HEK293 (cell line): ENCODE data around the gene SMIM13.

Source experiments
- CTCF ChIA-PET: fragments of 350-600 bp; formaldehyde crosslinking; extraction: SDS; loops from one replicate; lab custom pipeline; 2021; ENCODE audit warnings: antibody characterized with exemption; lab: Yijun Ruan, JAX
- POLR2A ChIA-PET: fragments of 300-600 bp; formaldehyde crosslinking; extraction: SDS; loops from one replicate; lab custom pipeline; 2020; ENCODE audit warnings: antibody characterized with exemption, inconsistent platforms; lab: Yijun Ruan, JAX
- H3K27ac ChIP-seq: fragments of 200-500 bp; sonication (Bioruptor generic); 2 replicates; pipeline ENCODE4 v1.5.1; 2014; ENCODE audit warnings: low read depth, low read length, control low read depth, inconsistent platforms; ENCODE audit errors: extremely low read depth
- H3K36me3 ChIP-seq, 2 experiments: fragments of 200-500 bp in 1 of 2; sonication (Bioruptor generic) in 1 of 2; 1 replicate in 1 of 2; 2 replicates in 1 of 2; pipeline ENCODE4 v1.5.1; 2014 to 2017; ENCODE audit warnings: inconsistent platforms in 2 of 2, low read length in 2 of 2; ENCODE audit not compliant: control insufficient read depth in 2 of 2, insufficient read depth in 1 of 2
- H3K4me1 ChIP-seq: fragments of 200-500 bp; sonication (Bioruptor generic); 2 replicates; pipeline ENCODE4 v1.5.1; 2014; ENCODE audit warnings: mild to moderate bottlenecking, low read length, inconsistent platforms; ENCODE audit not compliant: control insufficient read depth, insufficient read depth
- H3K4me3 ChIP-seq: 2 replicates; pipeline ENCODE4 v1.5.1; 2011; ENCODE audit warnings: low read depth, mild to moderate bottlenecking, control low read depth, low read length, moderate library complexity
- H3K9me3 ChIP-seq: fragments of 200-500 bp; sonication (Bioruptor generic); 2 replicates; pipeline ENCODE4 v1.5.1; 2014; ENCODE audit warnings: low read depth, low read length, inconsistent platforms; ENCODE audit not compliant: control insufficient read depth, insufficient read depth
- GFI1B ChIP-seq: fragments of 450-650 bp; formaldehyde crosslinking; IDR thresholded peaks from 2 replicates; pipeline ENCODE4 v1.5.1; 2016; ENCODE audit warnings: missing biosample characterization, missing genetic modification characterization
- KLF9 ChIP-seq: fragments of 450-650 bp; formaldehyde crosslinking; IDR thresholded peaks from 2 replicates; pipeline ENCODE4 v1.5.1; 2016; ENCODE audit warnings: missing biosample characterization, missing genetic modification characterization, low read depth
- PRDM2 ChIP-seq: fragments of 450-650 bp; formaldehyde crosslinking; IDR thresholded peaks from 2 replicates; pipeline ENCODE4 v1.5.1; 2016; ENCODE audit warnings: missing biosample characterization, missing genetic modification characterization, borderline replicate concordance
- SP2 ChIP-seq: fragments of 450-650 bp; formaldehyde crosslinking; IDR thresholded peaks from 2 replicates; pipeline ENCODE4 v1.5.1; 2016; ENCODE audit warnings: missing biosample characterization, missing genetic modification characterization
- ZBTB49 ChIP-seq: fragments of 450-650 bp; formaldehyde crosslinking; IDR thresholded peaks from 2 replicates; pipeline ENCODE4 v1.5.1; 2016; ENCODE audit warnings: missing biosample characterization, missing genetic modification characterization, low read depth
- ZIC2 ChIP-seq: fragments of 450-650 bp; formaldehyde crosslinking; IDR thresholded peaks from 2 replicates; pipeline ENCODE4 v1.5.1; 2016; ENCODE audit warnings: missing biosample characterization, missing genetic modification characterization
- ZNF121 ChIP-seq: fragments of 450-650 bp; formaldehyde crosslinking; IDR thresholded peaks from 2 replicates; pipeline ENCODE4 v1.5.1; 2016; ENCODE audit warnings: missing biosample characterization, missing genetic modification characterization
- ZNF146 ChIP-seq: fragments of 450-650 bp; formaldehyde crosslinking; IDR thresholded peaks from 2 replicates; pipeline ENCODE4 v1.5.1; 2016; ENCODE audit warnings: missing biosample characterization, missing genetic modification characterization
- ZNF175 ChIP-seq: fragments of 450-650 bp; formaldehyde crosslinking; IDR thresholded peaks from 2 replicates; pipeline ENCODE4 v1.5.1; 2016; ENCODE audit warnings: missing biosample characterization, missing genetic modification characterization
- ZNF18 ChIP-seq: fragments of 450-650 bp; formaldehyde crosslinking; IDR thresholded peaks from 2 replicates; pipeline ENCODE4 v1.5.1; 2016; ENCODE audit warnings: missing biosample characterization, missing genetic modification characterization
- ZNF2 ChIP-seq: fragments of 450-650 bp; formaldehyde crosslinking; IDR thresholded peaks from 2 replicates; pipeline ENCODE4 v1.5.1; 2016; ENCODE audit warnings: missing biosample characterization, missing genetic modification characterization
- ZNF280C ChIP-seq: fragments of 450-650 bp; formaldehyde crosslinking; IDR thresholded peaks from 2 replicates; pipeline ENCODE4 v1.5.1; 2016; ENCODE audit warnings: missing biosample characterization, missing genetic modification characterization
- ZNF311 ChIP-seq: fragments of 450-650 bp; formaldehyde crosslinking; IDR thresholded peaks from 2 replicates; pipeline ENCODE4 v1.5.1; 2017; ENCODE audit warnings: missing biosample characterization, missing genetic modification characterization, borderline replicate concordance
- ZNF423 ChIP-seq: fragments of 450-650 bp; formaldehyde crosslinking; IDR thresholded peaks from 2 replicates; pipeline ENCODE4 v1.5.1; 2016; ENCODE audit warnings: missing biosample characterization, missing genetic modification characterization
- ZNF518A ChIP-seq: fragments of 450-650 bp; formaldehyde crosslinking; conservative IDR thresholded peaks from 2 replicates; pipeline ENCODE4 v1.5.1; 2016; ENCODE audit warnings: low read depth, missing biosample characterization, missing genetic modification characterization
- ZNF600 ChIP-seq: fragments of 450-650 bp; formaldehyde crosslinking; IDR thresholded peaks from 2 replicates; pipeline ENCODE4 v1.5.1; 2016; ENCODE audit warnings: missing biosample characterization, missing genetic modification characterization
- ZNF670 ChIP-seq: fragments of 450-650 bp; formaldehyde crosslinking; IDR thresholded peaks from 2 replicates; pipeline ENCODE4 v1.5.1; 2016; ENCODE audit warnings: missing biosample characterization, missing genetic modification characterization, low read depth
- ZNF768 ChIP-seq: fragments of 450-650 bp; formaldehyde crosslinking; IDR thresholded peaks from 2 replicates; pipeline ENCODE4 v1.5.1; 2018; ENCODE audit warnings: missing biosample characterization, mild to moderate bottlenecking, missing genetic modification characterization
- ZNF776 ChIP-seq: fragments of 450-650 bp; formaldehyde crosslinking; IDR thresholded peaks from 2 replicates; pipeline ENCODE4 v1.5.0; 2017; ENCODE audit warnings: missing biosample characterization, missing genetic modification characterization, borderline replicate concordance

The SMIM13 gene

GRCh38 chr6:11094411-11094851 lies 797 bp downstream of the SMIM13 start:
- Histone ChIP-seq H3K27ac (peak overlapping the region; percentile 92), H3K4me1 (peaks cover 4% of the 10 kb centered on the region; the same call in 1 of the 2 replicates), H3K36me3 (peaks cover 0 to 6% of the 10 kb centered on the region in 2 experiments; a peak in 2 of 3 replicates), H3K4me3 (peak overlapping the region; percentile 98), H3K9me3 (no peaks in the 10 kb centered on the region)
- ChIA-PET CTCF (interaction anchor here (0.6 to 1.8 kb wide), 4 partner anchors 24 to 402 kb away, joined by 3 to 4 read pairs (median 3); no protein-coding TSS in a partner anchor), POLR2A (interaction anchor here (0.8 to 1.8 kb wide), 4 partner anchors 11 to 390 kb away, joined by 3 to 6 read pairs (median 4); partner anchors contain the start of gene NEDD9)
- peak; percentile 27 for TF ChIP-seq SP2
- no peak for TF ChIP-seq ZNF18 (tag by site-specific recombination)
- TF ChIP-seq ZNF768 (tag by site-specific recombination): no peak
- no peak for TF ChIP-seq ZNF121
- peak; percentile 71; the same call in 1 of the 2 replicates for TF ChIP-seq GFI1B
- no peak for TF ChIP-seq ZNF175
- TF ChIP-seq KLF9: no peak
- TF ChIP-seq ZNF423 (tag by site-specific recombination): no peak
- TF ChIP-seq ZNF600 (tag by site-specific recombination): peak; percentile 17; the same call in 1 of the 2 replicates
- no peak for TF ChIP-seq ZNF776 (tag by site-specific recombination)
- TF ChIP-seq ZNF280C: no peak
- TF ChIP-seq ZBTB49 (tag by site-specific recombination): no peak
- no peak for TF ChIP-seq ZNF2 (tag by site-specific recombination)
- no peak for TF ChIP-seq ZNF518A (tag by site-specific recombination)
- no peak for TF ChIP-seq PRDM2
- TF ChIP-seq ZNF311 (tag by site-specific recombination): no peak
- 0 out of 2 replicates have a peak, but pooled peaks have one; percentile 10 for TF ChIP-seq ZIC2 (tag by site-specific recombination)
- no peak for TF ChIP-seq ZNF670 (tag by site-specific recombination)
- TF ChIP-seq ZNF146 (tag by site-specific recombination): no peak
